Suprapubic skin (tissue), 4 donors: ENCODE data around the gene RBM28.

Source experiments
- CTCF ChIP-seq, 2 donors: fragments of 200-600 bp in 1 of 2; fragments of 450-650 bp in 1 of 2; sonication (generic) in 1 of 2; IDR thresholded peaks; one replicate each; pipeline ENCODE4 v1.5.1; 2016 to 2019; ENCODE audit warnings: antibody characterized with exemption in 2 of 2, mild to moderate bottlenecking in 1 of 2, moderate library complexity in 1 of 2
- EP300 ChIP-seq: sonication (generic); formaldehyde crosslinking; IDR thresholded peaks from one replicate; pipeline ENCODE4 v1.6.1; 2017; ENCODE audit warnings: antibody characterized with exemption
- POLR2A ChIP-seq, 2 donors: fragments of 450-650 bp; IDR thresholded peaks; one replicate each; pipeline ENCODE4 v1.6.1; 2017; ENCODE audit warnings: antibody characterized with exemption in 2 of 2, mild to moderate bottlenecking in 2 of 2, moderate library complexity in 2 of 2
- POLR2AphosphoS5 ChIP-seq, 3 donors: sonication (generic); formaldehyde crosslinking; IDR thresholded peaks; one replicate each; pipeline ENCODE4 v1.6.1; 2017; ENCODE audit warnings: antibody characterized with exemption in 3 of 3

DNA sequence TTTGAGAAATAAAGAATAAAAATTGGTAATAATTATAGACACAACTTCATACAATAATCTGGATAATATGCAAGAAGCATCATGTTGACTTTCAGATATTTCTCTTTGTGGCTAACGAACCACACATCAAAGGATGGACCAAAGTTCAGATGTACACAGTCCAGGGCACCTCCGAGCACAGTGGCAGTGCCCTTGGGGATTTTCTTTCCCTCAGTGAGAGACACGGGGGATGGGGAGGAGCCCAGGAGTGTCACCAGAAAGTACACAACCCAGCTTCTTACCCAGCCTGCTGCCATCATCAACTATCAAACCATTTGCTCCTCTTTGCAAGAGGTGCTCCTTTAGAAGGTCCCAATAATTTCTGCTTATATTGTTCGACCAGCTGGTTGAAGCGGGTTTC is 33.2 kb downstream of the RBM28 start:
- TF ChIP-seq POLR2AphosphoS5 (IDR thresholded peaks at IDR 0.05) (no peak), CTCF (IDR thresholded peaks at IDR 0.05) (no peak), POLR2A (IDR thresholded peaks at IDR 0.05) (no peak), EP300 (no peak)
